ENCODE results near the gene CADM1.
A peak's percentile ranks its signal among the peaks of the same experiment; 100 is the strongest.

CADM1 gene
- 2.7 to 50.8 (median 10.9) reads per million in 9 experiments for total RNA-seq

- no peaks in the 10 kb centered on the region for H3K9me3 Mint-ChIP-seq
- DNase-seq = peak; percentile 79 to 81 (median 81)
- peak; percentile 90 for ATAC-seq (replicated peaks)
- H3K4me3 Mint-ChIP-seq = no peak within 1 kb of the TSS
- peaks cover 10 to 13% of the 10 kb centered on the region in 2 donors for H3K4me1 Mint-ChIP-seq (ENCODE audit: low read depth in 2 of 2)
- peaks cover 4% of the 10 kb centered on the region for H3K36me3 Mint-ChIP-seq (ENCODE audit: insufficient read depth)
- H3K27me3 Mint-ChIP-seq = peaks cover 10 to 15% of the 10 kb centered on the region in 2 donors
- H3K27ac Mint-ChIP-seq = peak within 1 kb of the TSS; percentile 71 to 76
These were observed at the start of gene CADM1 for GRCh38 chr11:115504276-115505158. Gene CADM1, minus strand, starts transcription at chr11:115504415.

DNA sequence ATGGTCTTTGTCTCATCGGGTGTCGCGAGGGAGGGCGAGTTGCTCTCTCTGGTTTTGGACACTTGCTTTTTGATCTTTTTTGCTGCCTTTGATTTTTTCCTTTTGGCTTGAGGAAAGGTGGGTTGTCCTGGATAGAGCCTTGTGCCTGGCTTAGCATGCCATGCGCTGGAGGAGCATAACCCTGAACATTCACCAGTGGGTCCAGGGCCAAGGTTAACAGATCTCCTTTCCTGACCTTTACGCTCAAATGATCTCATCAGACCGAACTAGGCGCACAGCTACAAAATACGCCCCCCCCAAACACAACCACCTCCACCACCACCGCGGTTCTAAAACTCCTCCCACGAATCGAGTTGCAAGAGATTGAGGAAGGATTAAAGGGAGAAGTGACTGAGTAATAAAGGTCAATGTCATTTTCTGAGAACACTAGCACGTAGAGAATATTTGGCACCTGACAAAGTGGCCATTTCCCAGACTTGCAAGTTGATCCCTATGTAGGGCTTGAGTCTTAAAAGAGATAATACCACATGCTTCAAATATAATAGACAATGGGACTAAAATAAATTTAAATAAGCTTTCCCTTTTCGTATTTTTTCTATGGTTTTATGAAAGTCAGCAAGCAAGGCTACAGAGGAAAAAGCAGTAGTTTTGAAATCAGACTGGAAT is 48.7 kb upstream of the CADM1 start:
- Mint-ChIP-seq H3K4me1 (ENCODE audit: low read depth in 2 of 2) (no peaks in the 10 kb centered on the region), H3K4me3 (no peak overlapping the region), H3K27ac (no peak overlapping the region), H3K27me3 (peaks cover 14 to 19% of the 10 kb centered on the region in 2 donors), H3K9me3 (no peaks in the 10 kb centered on the region), H3K36me3 (ENCODE audit: insufficient read depth) (no peaks in the 10 kb centered on the region)
- no peak for DNase-seq
- ATAC-seq (replicated peaks) = no peak

- Mint-ChIP-seq H3K4me3 (no peak overlapping the region), H3K4me1 (ENCODE audit: low read depth in 2 of 2) (no peaks in the 10 kb centered on the region), H3K27me3 (peaks cover 19% of the 10 kb centered on the region in 2 donors), H3K36me3 (ENCODE audit: insufficient read depth) (peaks cover 3% of the 10 kb centered on the region), H3K9me3 (no peaks in the 10 kb centered on the region), H3K27ac (no peak overlapping the region)
- DNase-seq (no peak), ATAC-seq (replicated peaks) (no peak)
These were observed 48.0 kb upstream of the CADM1 start for GRCh38 chr11:115552151-115552772.

GRCh38 chr11:115550291-115551059 is 46.3 kb upstream of the CADM1 start:
- H3K9me3 Mint-ChIP-seq = no peaks in the 10 kb centered on the region
- H3K27ac Mint-ChIP-seq = no peak overlapping the region

DNA sequence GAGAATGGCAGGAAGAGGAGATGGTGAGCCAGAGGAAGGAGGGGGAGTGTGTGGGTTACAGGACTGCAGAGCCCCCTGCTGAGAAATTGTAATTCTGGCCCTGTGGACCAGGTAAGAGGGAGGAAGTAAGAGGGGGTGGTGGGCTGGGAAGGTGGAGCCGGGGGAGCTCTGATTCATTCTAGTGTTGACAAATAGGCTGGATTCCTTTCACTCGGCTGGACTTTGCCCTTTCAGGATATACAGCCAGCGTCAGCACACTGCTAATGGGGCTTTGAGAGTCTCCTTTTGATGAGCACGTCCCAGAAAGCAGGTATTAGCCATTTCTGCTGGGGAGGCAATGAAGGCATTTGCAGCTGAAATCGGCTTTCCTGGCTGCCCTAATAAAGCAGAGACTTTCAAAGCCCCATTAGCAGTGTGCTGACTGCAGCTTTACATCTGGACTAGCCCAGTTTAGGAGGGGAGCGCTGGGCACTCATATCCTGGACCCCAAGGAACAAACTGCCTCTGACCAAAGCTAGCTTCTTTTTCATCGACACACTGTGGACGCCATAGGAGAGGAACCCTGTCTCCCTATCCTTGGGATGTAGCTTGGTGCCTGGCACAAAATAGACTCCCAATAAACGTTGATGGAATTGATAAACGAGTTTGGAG is 44.8 kb upstream of the CADM1 start:
- ATAC-seq (replicated peaks) = no peak
- Mint-ChIP-seq H3K4me3 (no peak overlapping the region), H3K27ac (no peak overlapping the region), H3K9me3 (no peaks in the 10 kb centered on the region), H3K27me3 (peaks cover 25 to 33% of the 10 kb centered on the region in 2 donors), H3K36me3 (ENCODE audit: insufficient read depth) (peaks cover 3% of the 10 kb centered on the region), H3K4me1 (ENCODE audit: low read depth in 2 of 2) (no peaks in the 10 kb centered on the region)
- no peak for DNase-seq

More at GRCh38 chr11:115550291-115551059, 46.3 kb upstream of the CADM1 start:
- DNase-seq (no peak), ATAC-seq (replicated peaks) (no peak)
- peaks cover 25 to 28% of the 10 kb centered on the region in 2 donors for H3K27me3 Mint-ChIP-seq
- no peaks in the 10 kb centered on the region for H3K4me1 Mint-ChIP-seq (ENCODE audit: low read depth in 2 of 2)
- peaks cover 3% of the 10 kb centered on the region for H3K36me3 Mint-ChIP-seq (ENCODE audit: insufficient read depth)
- H3K4me3 Mint-ChIP-seq = no peak overlapping the region

DNA sequence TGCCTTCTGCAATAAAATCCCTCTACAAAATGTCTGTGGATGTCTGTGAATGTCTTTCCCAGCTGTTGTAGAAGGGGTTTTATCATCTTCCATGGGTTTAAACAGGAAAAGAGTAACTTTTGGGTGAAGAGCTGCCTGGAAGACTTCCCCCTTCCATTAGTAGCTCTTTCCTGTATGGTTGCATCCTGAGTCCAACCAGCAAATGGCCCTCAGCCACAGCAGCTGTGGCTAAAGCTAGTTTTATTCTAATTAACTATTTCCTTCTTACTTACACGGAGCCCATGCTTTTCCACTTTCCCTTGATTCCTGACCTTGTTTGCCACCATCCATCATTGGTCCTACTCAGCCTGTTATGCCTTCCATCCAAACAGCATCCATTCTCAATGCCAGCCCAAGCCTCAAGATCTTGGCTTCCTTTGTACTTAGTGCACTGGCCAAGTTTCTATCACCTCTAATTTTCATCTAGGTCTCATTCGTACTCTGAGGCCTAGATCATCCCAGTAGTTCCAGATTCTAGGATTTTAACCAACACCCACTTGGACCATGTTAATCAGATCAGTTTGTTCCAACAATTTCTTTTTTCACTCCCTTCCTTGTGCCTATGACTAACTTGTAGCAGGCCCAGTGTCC is 41.5 kb upstream of the CADM1 start:
- DNase-seq (no peak), ATAC-seq (replicated peaks) (no peak)
- Mint-ChIP-seq H3K27ac (no peak overlapping the region), H3K9me3 (no peaks in the 10 kb centered on the region), H3K4me3 (no peak overlapping the region), H3K4me1 (ENCODE audit: low read depth in 2 of 2) (no peaks in the 10 kb centered on the region), H3K27me3 (peaks cover 25 to 33% of the 10 kb centered on the region in 2 donors), H3K36me3 (ENCODE audit: insufficient read depth) (peaks cover 3% of the 10 kb centered on the region)

GRCh38 chr11:115544422-115544948 is 40.3 kb upstream of the CADM1 start:
- Mint-ChIP-seq H3K36me3 (ENCODE audit: insufficient read depth) (peaks cover 3% of the 10 kb centered on the region), H3K4me1 (ENCODE audit: low read depth in 2 of 2) (no peaks in the 10 kb centered on the region), H3K27ac (no peak overlapping the region), H3K9me3 (peaks cover 0 to 7% of the 10 kb centered on the region in 2 donors), H3K4me3 (no peak overlapping the region), H3K27me3 (peaks cover 24% of the 10 kb centered on the region in 2 donors)
- no peak for DNase-seq
- ATAC-seq (replicated peaks) = no peak

DNA sequence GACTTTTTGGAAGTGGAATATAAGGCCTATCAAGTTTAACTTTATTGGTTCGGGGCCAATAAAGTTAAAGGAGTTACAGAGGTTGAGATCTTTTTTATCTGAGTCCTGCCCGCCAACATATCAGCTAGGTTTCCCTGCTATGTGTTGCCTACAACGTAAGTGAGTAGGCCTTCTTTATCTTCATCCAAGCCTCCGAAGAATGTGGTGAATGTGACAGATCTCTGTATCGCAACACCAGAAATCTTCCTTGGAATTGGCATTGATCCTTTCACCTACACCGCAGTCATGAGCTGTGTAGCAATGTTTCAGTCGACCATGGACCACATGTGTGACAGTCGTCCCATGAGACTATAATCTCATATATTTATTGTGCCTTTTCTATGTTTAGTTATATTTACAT is 37.3 kb upstream of the CADM1 start:
- Mint-ChIP-seq H3K9me3 (peaks cover 0 to 7% of the 10 kb centered on the region in 2 donors), H3K27me3 (peaks cover 20 to 28% of the 10 kb centered on the region in 2 donors), H3K27ac (no peak overlapping the region), H3K4me3 (no peak overlapping the region), H3K36me3 (ENCODE audit: insufficient read depth) (no peaks in the 10 kb centered on the region), H3K4me1 (ENCODE audit: low read depth in 2 of 2) (no peaks in the 10 kb centered on the region)
- no peak for ATAC-seq (replicated peaks)
- no peak for DNase-seq

DNA sequence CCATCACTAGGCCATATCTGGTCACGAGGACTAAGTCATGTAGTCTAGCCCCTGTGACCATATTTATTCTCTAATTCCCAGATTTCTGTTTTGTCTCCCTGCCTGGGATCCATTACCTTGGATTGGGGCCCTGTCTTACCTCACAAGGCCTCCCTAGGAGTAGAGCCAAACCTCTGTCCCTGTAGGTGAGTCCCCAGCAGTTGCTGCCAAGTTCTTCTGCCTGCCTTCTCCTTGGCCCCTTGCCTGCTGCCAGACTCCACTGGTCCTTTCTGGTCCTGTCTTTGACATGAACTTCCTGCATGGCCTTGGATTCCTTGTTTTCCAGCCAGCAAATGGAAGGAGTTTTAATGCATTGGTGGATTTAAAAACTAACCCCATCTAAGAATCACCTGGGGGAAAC is 35.6 kb upstream of the CADM1 start:
- Mint-ChIP-seq H3K4me1 (ENCODE audit: low read depth in 2 of 2) (no peaks in the 10 kb centered on the region), H3K27me3 (peaks cover 18 to 39% of the 10 kb centered on the region in 2 donors), H3K36me3 (ENCODE audit: insufficient read depth) (no peaks in the 10 kb centered on the region), H3K27ac (no peak overlapping the region), H3K4me3 (no peak overlapping the region), H3K9me3 (peaks cover 0 to 7% of the 10 kb centered on the region in 2 donors)
- ATAC-seq (replicated peaks) (no peak), DNase-seq (no peak)

- Mint-ChIP-seq H3K36me3 (ENCODE audit: insufficient read depth) (no peaks in the 10 kb centered on the region), H3K27me3 (peaks cover 33 to 51% of the 10 kb centered on the region in 2 donors), H3K4me3 (no peak overlapping the region), H3K4me1 (ENCODE audit: low read depth in 2 of 2) (no peaks in the 10 kb centered on the region), H3K9me3 (peaks cover 0 to 7% of the 10 kb centered on the region in 2 donors), H3K27ac (no peak overlapping the region)
- DNase-seq (no peak), ATAC-seq (replicated peaks) (no peak)
These were observed 31.6 kb upstream of the CADM1 start for GRCh38 chr11:115535781-115536180.

- ATAC-seq (replicated peaks) = no peak
- no peaks in the 10 kb centered on the region for H3K9me3 Mint-ChIP-seq
- DNase-seq = no peak
These were observed 26.5 kb upstream of the CADM1 start for GRCh38 chr11:115530752-115531151.

GRCh38 chr11:115528225-115528624 is 24.0 kb upstream of the CADM1 start:
- DNase-seq = no peak
- H3K4me1 Mint-ChIP-seq (ENCODE audit: low read depth in 2 of 2) = no peaks in the 10 kb centered on the region
- H3K36me3 Mint-ChIP-seq (ENCODE audit: insufficient read depth) = no peaks in the 10 kb centered on the region
- H3K4me3 Mint-ChIP-seq = no peak overlapping the region
- no peak overlapping the region for H3K27ac Mint-ChIP-seq
- peaks cover 14 to 39% of the 10 kb centered on the region in 2 donors for H3K27me3 Mint-ChIP-seq
- no peaks in the 10 kb centered on the region for H3K9me3 Mint-ChIP-seq
- no peak for ATAC-seq (replicated peaks)

More at GRCh38 chr11:115530752-115531151, 26.5 kb upstream of the CADM1 start:
- Mint-ChIP-seq H3K4me1 (ENCODE audit: low read depth in 2 of 2) (no peaks in the 10 kb centered on the region), H3K27me3 (peaks cover 29 to 45% of the 10 kb centered on the region in 2 donors), H3K27ac (no peak overlapping the region), H3K36me3 (ENCODE audit: insufficient read depth) (no peaks in the 10 kb centered on the region), H3K4me3 (no peak overlapping the region)

All from effector memory CD8-positive, alpha-beta T cell (primary cell).